HEK293 (cell line): ENCODE data around the gene PERCC1.

Experiments
- CTCF ChIA-PET: fragments of 350-600 bp; formaldehyde crosslinking; extraction: SDS; loops from one replicate; lab custom pipeline; 2021; ENCODE audit warnings: antibody characterized with exemption; lab: Yijun Ruan, JAX
- POLR2A ChIA-PET: fragments of 300-600 bp; formaldehyde crosslinking; extraction: SDS; loops from one replicate; lab custom pipeline; 2020; ENCODE audit warnings: antibody characterized with exemption, inconsistent platforms; lab: Yijun Ruan, JAX
- H3K27ac ChIP-seq: fragments of 200-500 bp; sonication (Bioruptor generic); 2 replicates; pipeline ENCODE4 v1.5.1; 2014; ENCODE audit warnings: low read depth, low read length, control low read depth, inconsistent platforms; ENCODE audit errors: extremely low read depth
- H3K36me3 ChIP-seq, 2 experiments: fragments of 200-500 bp in 1 of 2; sonication (Bioruptor generic) in 1 of 2; 1 replicate in 1 of 2; 2 replicates in 1 of 2; pipeline ENCODE4 v1.5.1; 2014 to 2017; ENCODE audit warnings: inconsistent platforms in 2 of 2, low read length in 2 of 2; ENCODE audit not compliant: control insufficient read depth in 2 of 2, insufficient read depth in 1 of 2
- H3K4me1 ChIP-seq: fragments of 200-500 bp; sonication (Bioruptor generic); 2 replicates; pipeline ENCODE4 v1.5.1; 2014; ENCODE audit warnings: mild to moderate bottlenecking, low read length, inconsistent platforms; ENCODE audit not compliant: control insufficient read depth, insufficient read depth
- H3K4me3 ChIP-seq: 2 replicates; pipeline ENCODE4 v1.5.1; 2011; ENCODE audit warnings: low read depth, mild to moderate bottlenecking, control low read depth, low read length, moderate library complexity
- H3K9me3 ChIP-seq: fragments of 200-500 bp; sonication (Bioruptor generic); 2 replicates; pipeline ENCODE4 v1.5.1; 2014; ENCODE audit warnings: low read depth, low read length, inconsistent platforms; ENCODE audit not compliant: control insufficient read depth, insufficient read depth
- KLF1 ChIP-seq: fragments of 450-650 bp; formaldehyde crosslinking; IDR thresholded peaks from 2 replicates; pipeline ENCODE4 v1.5.1; 2016; ENCODE audit warnings: missing biosample characterization, missing genetic modification characterization
- MYNN ChIP-seq: fragments of 450-650 bp; formaldehyde crosslinking; IDR thresholded peaks from 2 replicates; pipeline ENCODE4 v1.5.1; 2016; ENCODE audit warnings: missing biosample characterization, missing genetic modification characterization, borderline replicate concordance
- MZF1 ChIP-seq: fragments of 450-650 bp; formaldehyde crosslinking; IDR thresholded peaks from 2 replicates; pipeline ENCODE4 v1.5.1; 2017; ENCODE audit warnings: missing biosample characterization, missing genetic modification characterization, borderline replicate concordance
- RBAK ChIP-seq: fragments of 450-650 bp; formaldehyde crosslinking; IDR thresholded peaks from 2 replicates; pipeline ENCODE4 v1.5.1; 2016; ENCODE audit warnings: missing biosample characterization, missing genetic modification characterization
- SCRT2 ChIP-seq: fragments of 450-650 bp; formaldehyde crosslinking; IDR thresholded peaks from 2 replicates; pipeline ENCODE4 v1.5.1; 2016; ENCODE audit warnings: missing biosample characterization, missing genetic modification characterization
- ZNF324 ChIP-seq: fragments of 450-650 bp; formaldehyde crosslinking; IDR thresholded peaks from 2 replicates; pipeline ENCODE4 v1.5.1; 2016; ENCODE audit warnings: missing biosample characterization, missing genetic modification characterization
- ZNF624 ChIP-seq: fragments of 450-650 bp; formaldehyde crosslinking; IDR thresholded peaks from 2 replicates; pipeline ENCODE4 v1.5.1; 2017; ENCODE audit warnings: missing biosample characterization, missing genetic modification characterization
- ZNF701 ChIP-seq: fragments of 450-650 bp; formaldehyde crosslinking; IDR thresholded peaks from 2 replicates; pipeline ENCODE4 v1.5.1; 2016; ENCODE audit warnings: missing biosample characterization, missing genetic modification characterization
- ZNF704 ChIP-seq: fragments of 450-650 bp; formaldehyde crosslinking; IDR thresholded peaks from 2 replicates; pipeline ENCODE4 v1.5.1; 2016; ENCODE audit warnings: missing biosample characterization, missing genetic modification characterization
- ZNF76 ChIP-seq: fragments of 450-650 bp; formaldehyde crosslinking; IDR thresholded peaks from 2 replicates; pipeline ENCODE4; 2016; ENCODE audit warnings: low read depth, missing biosample characterization, missing genetic modification characterization, borderline replicate concordance
- TF ChIP-seq, protein P1 (sequence below): fragments of 450-650 bp; formaldehyde crosslinking; IDR thresholded peaks from 2 replicates; pipeline ENCODE4 v1.5.1; 2016; ENCODE audit warnings: missing biosample characterization, missing genetic modification characterization
- TF ChIP-seq, protein P2 (sequence below): fragments of 450-650 bp; formaldehyde crosslinking; IDR thresholded peaks from 2 replicates; pipeline ENCODE4 v1.5.0; 2017; ENCODE audit warnings: missing biosample characterization, missing genetic modification characterization, borderline replicate concordance
- TF ChIP-seq, protein P3 (sequence below): fragments of 450-650 bp; formaldehyde crosslinking; IDR thresholded peaks from 2 replicates; pipeline ENCODE4 v1.5.1; 2017; ENCODE audit warnings: missing biosample characterization, missing genetic modification characterization
- TF ChIP-seq, protein P4 (sequence below): fragments of 450-650 bp; formaldehyde crosslinking; IDR thresholded peaks from 2 replicates; pipeline ENCODE4 v1.5.1; 2017; ENCODE audit warnings: missing biosample characterization, missing genetic modification characterization

Gene PERCC1

GRCh38 chr16:1454561-1454960 lies 23.7 kb downstream of the PERCC1 start:
- Histone ChIP-seq H3K27ac (no peak overlapping the region), H3K4me1 (no peaks in the 10 kb centered on the region), H3K9me3 (no peaks in the 10 kb centered on the region), H3K4me3 (no peak overlapping the region), H3K36me3 (peaks cover 0 to 80% of the 10 kb centered on the region in 2 experiments; a peak in 1 of 3 replicates)
- POLR2A ChIA-PET, result no interaction called here
- CTCF ChIA-PET, result no interaction called here
- TF ChIP-seq ZNF701 (tag by site-specific recombination) (no peak), ZNF324 (tag by site-specific recombination) (no peak), KLF1 (no peak), MZF1 (tag by site-specific recombination) (no peak), ZNF76 (tag by site-specific recombination) (no peak), RBAK (tag by site-specific recombination) (no peak), ZNF624 (tag by site-specific recombination) (no peak), ZNF704 (tag by site-specific recombination) (no peak)
- TF ChIP-seq, protein P1, sequence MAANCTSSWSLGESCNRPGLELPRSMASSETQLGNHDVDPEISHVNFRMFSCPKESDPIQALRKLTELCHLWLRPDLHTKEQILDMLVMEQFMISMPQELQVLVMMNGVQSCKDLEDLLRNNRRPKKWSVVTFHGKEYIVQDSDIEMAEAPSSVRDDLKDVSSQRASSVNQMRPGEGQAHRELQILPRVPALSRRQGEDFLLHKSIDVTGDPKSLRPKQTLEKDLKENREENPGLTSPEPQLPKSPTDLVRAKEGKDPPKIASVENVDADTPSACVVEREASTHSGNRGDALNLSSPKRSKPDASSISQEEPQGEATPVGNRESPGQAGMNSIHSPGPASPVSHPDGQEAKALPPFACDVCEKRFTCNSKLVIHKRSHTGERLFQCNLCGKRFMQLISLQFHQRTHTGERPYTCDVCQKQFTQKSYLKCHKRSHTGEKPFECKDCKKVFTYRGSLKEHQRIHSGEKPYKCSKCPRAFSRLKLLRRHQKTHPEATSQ, result no peak
- TF ChIP-seq, protein P2, sequence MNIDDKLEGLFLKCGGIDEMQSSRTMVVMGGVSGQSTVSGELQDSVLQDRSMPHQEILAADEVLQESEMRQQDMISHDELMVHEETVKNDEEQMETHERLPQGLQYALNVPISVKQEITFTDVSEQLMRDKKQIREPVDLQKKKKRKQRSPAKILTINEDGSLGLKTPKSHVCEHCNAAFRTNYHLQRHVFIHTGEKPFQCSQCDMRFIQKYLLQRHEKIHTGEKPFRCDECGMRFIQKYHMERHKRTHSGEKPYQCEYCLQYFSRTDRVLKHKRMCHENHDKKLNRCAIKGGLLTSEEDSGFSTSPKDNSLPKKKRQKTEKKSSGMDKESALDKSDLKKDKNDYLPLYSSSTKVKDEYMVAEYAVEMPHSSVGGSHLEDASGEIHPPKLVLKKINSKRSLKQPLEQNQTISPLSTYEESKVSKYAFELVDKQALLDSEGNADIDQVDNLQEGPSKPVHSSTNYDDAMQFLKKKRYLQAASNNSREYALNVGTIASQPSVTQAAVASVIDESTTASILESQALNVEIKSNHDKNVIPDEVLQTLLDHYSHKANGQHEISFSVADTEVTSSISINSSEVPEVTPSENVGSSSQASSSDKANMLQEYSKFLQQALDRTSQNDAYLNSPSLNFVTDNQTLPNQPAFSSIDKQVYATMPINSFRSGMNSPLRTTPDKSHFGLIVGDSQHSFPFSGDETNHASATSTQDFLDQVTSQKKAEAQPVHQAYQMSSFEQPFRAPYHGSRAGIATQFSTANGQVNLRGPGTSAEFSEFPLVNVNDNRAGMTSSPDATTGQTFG, result no peak

- no peaks in the 10 kb centered on the region for H3K9me3 ChIP-seq
- no peak overlapping the region for H3K27ac ChIP-seq
- CTCF ChIA-PET, result interaction anchor here (0.6 kb wide), 1 partner anchor 327 kb away, joined by 3 read pairs; the partner anchor contains the start of genes NUBP2 and SPSB3
- TF ChIP-seq SCRT2 (no peak), MYNN (tag by site-specific recombination) (no peak)
- TF ChIP-seq, protein P3, sequence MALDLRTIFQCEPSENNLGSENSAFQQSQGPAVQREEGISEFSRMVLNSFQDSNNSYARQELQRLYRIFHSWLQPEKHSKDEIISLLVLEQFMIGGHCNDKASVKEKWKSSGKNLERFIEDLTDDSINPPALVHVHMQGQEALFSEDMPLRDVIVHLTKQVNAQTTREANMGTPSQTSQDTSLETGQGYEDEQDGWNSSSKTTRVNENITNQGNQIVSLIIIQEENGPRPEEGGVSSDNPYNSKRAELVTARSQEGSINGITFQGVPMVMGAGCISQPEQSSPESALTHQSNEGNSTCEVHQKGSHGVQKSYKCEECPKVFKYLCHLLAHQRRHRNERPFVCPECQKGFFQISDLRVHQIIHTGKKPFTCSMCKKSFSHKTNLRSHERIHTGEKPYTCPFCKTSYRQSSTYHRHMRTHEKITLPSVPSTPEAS (tag by site-specific recombination), result no peak
- TF ChIP-seq, protein P4, sequence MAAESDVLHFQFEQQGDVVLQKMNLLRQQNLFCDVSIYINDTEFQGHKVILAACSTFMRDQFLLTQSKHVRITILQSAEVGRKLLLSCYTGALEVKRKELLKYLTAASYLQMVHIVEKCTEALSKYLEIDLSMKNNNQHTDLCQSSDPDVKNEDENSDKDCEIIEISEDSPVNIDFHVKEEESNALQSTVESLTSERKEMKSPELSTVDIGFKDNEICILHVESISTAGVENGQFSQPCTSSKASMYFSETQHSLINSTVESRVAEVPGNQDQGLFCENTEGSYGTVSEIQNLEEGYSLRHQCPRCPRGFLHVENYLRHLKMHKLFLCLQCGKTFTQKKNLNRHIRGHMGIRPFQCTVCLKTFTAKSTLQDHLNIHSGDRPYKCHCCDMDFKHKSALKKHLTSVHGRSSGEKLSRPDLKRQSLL, result no peak
- TF ChIP-seq, all 188 proteins: peak for 0
- Histone ChIP-seq H3K4me1 (no peaks in the 10 kb centered on the region), H3K36me3 (peaks cover 0 to 83% of the 10 kb centered on the region in 2 experiments; a peak in 1 of 3 replicates), H3K4me3 (no peak overlapping the region)
- POLR2A ChIA-PET, result no interaction called here
Observed at GRCh38 chr16:1455190-1456171, 24.6 kb downstream of the PERCC1 start.
